ENCODE results near the gene GPAM. TPM values are rescaled to one million over a fixed set of nuclear protein-coding genes. Genes with fewer than 3 reads are reported as not detected.

The GPAM gene
- total RNA-seq, 2 experiments from 2014 or later = 7.4 to 8.6 TPM

GRCh38 chr10:112225771-112226438 lies 42.3 kb upstream of the GPAM start:
- ChIA-PET POLR2A (no interaction called here), CTCF (interaction anchor here (1.3 kb wide), 1 partner anchor 89 kb away, joined by 3 read pairs; no protein-coding TSS in a partner anchor)
- Mint-ChIP-seq H3K9me3 (no peaks in the 10 kb centered on the region), H3K4me3 (no peak overlapping the region), H3K36me3 (ENCODE audit: low read depth) (no peaks in the 10 kb centered on the region), H3K4me1 (ENCODE audit: low read depth) (no peaks in the 10 kb centered on the region), H3K27ac (no peak overlapping the region), H3K27me3 (peaks cover 18% of the 10 kb centered on the region)
- no peak for ATAC-seq
- intact Hi-C loops (cut with micrococcal nuclease) = no loop called here
- no peak for TF ChIP-seq CTCF (IDR thresholded peaks at IDR 0.05)
- no peak for DNase-seq

GRCh38 chr10:112224933-112225529 lies 41.5 kb upstream of the GPAM start:
- H3K27ac Mint-ChIP-seq = no peak overlapping the region
- H3K27me3 Mint-ChIP-seq = peaks cover 18% of the 10 kb centered on the region
- intact Hi-C loops (cut with micrococcal nuclease) = no loop called here
- no peak overlapping the region for H3K4me3 Mint-ChIP-seq
- H3K36me3 Mint-ChIP-seq (ENCODE audit: low read depth) = no peaks in the 10 kb centered on the region
- H3K9me3 Mint-ChIP-seq = no peaks in the 10 kb centered on the region
- ChIA-PET POLR2A (no interaction called here), CTCF (interaction anchor here (0.8 to 1.3 kb wide), 2 partner anchors 82 to 90 kb away, joined by 3 read pairs; no protein-coding TSS in a partner anchor)
- no peak for TF ChIP-seq CTCF (IDR thresholded peaks at IDR 0.05)
- DNase-seq = no peak
- ATAC-seq = no peak
- no peaks in the 10 kb centered on the region for H3K4me1 Mint-ChIP-seq (ENCODE audit: low read depth)

GRCh38 chr10:112223725-112224124 lies 40.2 kb upstream of the GPAM start:
- H3K27me3 Mint-ChIP-seq = peaks cover 16% of the 10 kb centered on the region

GRCh38 chr10:112222799-112223198 lies 39.2 kb upstream of the GPAM start:
- H3K4me3 Mint-ChIP-seq = no peak overlapping the region
- intact Hi-C loops (cut with micrococcal nuclease) = no loop called here
- peaks cover 16% of the 10 kb centered on the region for H3K27me3 Mint-ChIP-seq
- POLR2A ChIA-PET = no interaction called here
- H3K9me3 Mint-ChIP-seq = no peaks in the 10 kb centered on the region
- ATAC-seq = no peak
- TF ChIP-seq CTCF (IDR thresholded peaks at IDR 0.05) = no peak
- DNase-seq = no peak
- CTCF ChIA-PET = no interaction called here
- no peak overlapping the region for H3K27ac Mint-ChIP-seq
- H3K36me3 Mint-ChIP-seq (ENCODE audit: low read depth) = no peaks in the 10 kb centered on the region
- no peaks in the 10 kb centered on the region for H3K4me1 Mint-ChIP-seq (ENCODE audit: low read depth)

More at GRCh38 chr10:112223725-112224124, 40.2 kb upstream of the GPAM start:
- no peak for DNase-seq
- H3K27ac Mint-ChIP-seq = no peak overlapping the region
- H3K36me3 Mint-ChIP-seq (ENCODE audit: low read depth) = no peaks in the 10 kb centered on the region
- ChIA-PET POLR2A (no interaction called here), CTCF (no interaction called here)
- no peak for ATAC-seq
- H3K4me1 Mint-ChIP-seq (ENCODE audit: low read depth) = no peaks in the 10 kb centered on the region
- no peak for TF ChIP-seq CTCF (IDR thresholded peaks at IDR 0.05)
- H3K4me3 Mint-ChIP-seq = no peak overlapping the region
- H3K9me3 Mint-ChIP-seq = no peaks in the 10 kb centered on the region
- intact Hi-C loops (cut with micrococcal nuclease) = no loop called here

- Mint-ChIP-seq H3K27ac (no peak overlapping the region), H3K27me3 (peaks cover 12% of the 10 kb centered on the region), H3K4me1 (ENCODE audit: low read depth) (no peaks in the 10 kb centered on the region), H3K9me3 (no peaks in the 10 kb centered on the region), H3K4me3 (no peak overlapping the region), H3K36me3 (ENCODE audit: low read depth) (no peaks in the 10 kb centered on the region)
- no peak for TF ChIP-seq CTCF (IDR thresholded peaks at IDR 0.05)
- ATAC-seq (no peak), DNase-seq (no peak)
- intact Hi-C loops (cut with micrococcal nuclease) = no loop called here
- ChIA-PET POLR2A (no interaction called here), CTCF (no interaction called here)
These were observed 38.0 kb upstream of the GPAM start for GRCh38 chr10:112221545-112221944.
